Lung (tissue), 12 donors: Measurements from ENCODE around the gene ANKHD1. TPM values are rescaled to one million over a fixed set of nuclear protein-coding genes. Genes with fewer than 3 reads are reported as not detected.

Experiments used
- ATAC-seq: fragments of 200-7000 bp; cut with Tn5 transposase; one replicate; pipeline ENCODE4 v1.9.1; 2020; ENCODE audit warnings: moderate number of reproducible peaks; ENCODE audit not compliant: insufficient read depth, low FRiP score
- DNase-seq, 3 donors: peaks; one replicate each; pipeline ENCODE4 v3.0.0-alpha.2; 2013 to 2017
- H3K27ac ChIP-seq, 2 donors: one replicate each; pipeline ENCODE4 v1.5.1; 2013; ENCODE audit warnings: mild to moderate bottlenecking in 2 of 2, moderate library complexity in 2 of 2, control low read depth in 1 of 2, inconsistent platforms in 1 of 2, low read depth in 1 of 2, low read length in 1 of 2
- H3K27me3 ChIP-seq, 3 donors: one replicate each; pipeline ENCODE4 v1.5.1; 2013; ENCODE audit warnings: low read length in 2 of 3; ENCODE audit not compliant: control insufficient read depth in 3 of 3, insufficient read depth in 3 of 3
- H3K36me3 ChIP-seq, 4 donors: one replicate each; pipeline ENCODE4 v1.5.1; 2013; ENCODE audit warnings: low read length in 4 of 4, mild to moderate bottlenecking in 1 of 4, moderate library complexity in 1 of 4; ENCODE audit not compliant: control insufficient read depth in 4 of 4, insufficient read depth in 4 of 4
- H3K4me1 ChIP-seq, 5 donors: one replicate each; pipeline ENCODE4 v1.5.1; 2013; ENCODE audit warnings: low read length in 5 of 5, mild to moderate bottlenecking in 2 of 5, moderate library complexity in 1 of 5; ENCODE audit not compliant: control insufficient read depth in 5 of 5, insufficient read depth in 5 of 5
- H3K4me3 ChIP-seq: one replicate; pipeline ENCODE4 v1.5.1; 2013; ENCODE audit warnings: mild to moderate bottlenecking, control low read depth, moderate library complexity
- H3K9ac ChIP-seq, 2 donors: one replicate each; pipeline ENCODE4 v1.5.1; 2013; ENCODE audit warnings: low read length in 2 of 2, control low read depth in 1 of 2; ENCODE audit not compliant: insufficient read depth in 1 of 2
- H3K9me3 ChIP-seq, 4 donors: one replicate each; pipeline ENCODE4 v1.5.1; 2013; ENCODE audit warnings: low read length in 3 of 4, mild to moderate bottlenecking in 1 of 4, moderate library complexity in 1 of 4; ENCODE audit not compliant: control insufficient read depth in 4 of 4, insufficient read depth in 3 of 4
- WGBS, 2 donors: extraction: QIAGEN DNeasy Blood & Tissue Kit; methylation state at CpG; one replicate each; pipeline ENCODE4 v1.1.7; 2013; 5-methylcytosine and 5-hydroxymethylcytosine counted together
- polyA plus RNA-seq, 2 donors: library from polyadenylated mRNA; stranded (reverse); fragments of 200-250 nt; gene quantifications; one replicate each; pipeline ENCODE4 v1.2.1, GENCODE V29; 2013
- total RNA-seq, 2 donors: library from RNA; depleted of rRNA in 1 of 2; stranded (reverse); fragments of >200 nt in 1 of 2; gene quantifications; one replicate each; pipeline ENCODE4 v1.2.1, GENCODE V29; 2014 to 2021
- TF ChIP-seq, protein P1 (sequence below): IDR thresholded peaks from 2 replicates; pipeline ENCODE4 v1.5.1; 2012; ENCODE audit warnings: mild to moderate bottlenecking; ENCODE audit errors: control extremely low read depth, extremely low read depth
- donor health status: control.
- donor health status: control.
- donor health status: Bipolar disorder and iron deficiency.
- donor health status: healthy.
- donor health status: DM: yes; HTN: yes; CAD: no.

The ANKHD1 gene
- total and polyA plus RNA-seq, 4 donors = 53.0 to 200 (median 90.8) TPM

GRCh38 chr5:140563596-140563995, 162.0 kb downstream of the ANKHD1 start:
- H3K9ac ChIP-seq = peak overlapping the region; percentile 15 to 35
- 65 to 81% methylated on average over 8 of the region's 8 CpGs for WGBS, 2 donors
- no peaks in the 10 kb centered on the region for H3K27me3 ChIP-seq
- TF ChIP-seq, protein P1, sequence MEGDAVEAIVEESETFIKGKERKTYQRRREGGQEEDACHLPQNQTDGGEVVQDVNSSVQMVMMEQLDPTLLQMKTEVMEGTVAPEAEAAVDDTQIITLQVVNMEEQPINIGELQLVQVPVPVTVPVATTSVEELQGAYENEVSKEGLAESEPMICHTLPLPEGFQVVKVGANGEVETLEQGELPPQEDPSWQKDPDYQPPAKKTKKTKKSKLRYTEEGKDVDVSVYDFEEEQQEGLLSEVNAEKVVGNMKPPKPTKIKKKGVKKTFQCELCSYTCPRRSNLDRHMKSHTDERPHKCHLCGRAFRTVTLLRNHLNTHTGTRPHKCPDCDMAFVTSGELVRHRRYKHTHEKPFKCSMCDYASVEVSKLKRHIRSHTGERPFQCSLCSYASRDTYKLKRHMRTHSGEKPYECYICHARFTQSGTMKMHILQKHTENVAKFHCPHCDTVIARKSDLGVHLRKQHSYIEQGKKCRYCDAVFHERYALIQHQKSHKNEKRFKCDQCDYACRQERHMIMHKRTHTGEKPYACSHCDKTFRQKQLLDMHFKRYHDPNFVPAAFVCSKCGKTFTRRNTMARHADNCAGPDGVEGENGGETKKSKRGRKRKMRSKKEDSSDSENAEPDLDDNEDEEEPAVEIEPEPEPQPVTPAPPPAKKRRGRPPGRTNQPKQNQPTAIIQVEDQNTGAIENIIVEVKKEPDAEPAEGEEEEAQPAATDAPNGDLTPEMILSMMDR = no peak
- peaks cover 5 to 32% (median 14%) of the 10 kb centered on the region in 5 donors for H3K4me1 ChIP-seq
- H3K36me3 ChIP-seq = peaks cover 0 to 33% (median 18%) of the 10 kb centered on the region in 4 donors
- no peak for DNase-seq
- no peaks in the 10 kb centered on the region for H3K9me3 ChIP-seq
- peak overlapping the region; percentile 76 to 95 for H3K27ac ChIP-seq
- no peak for ATAC-seq
- H3K4me3 ChIP-seq = peak overlapping the region; percentile 45

DNA sequence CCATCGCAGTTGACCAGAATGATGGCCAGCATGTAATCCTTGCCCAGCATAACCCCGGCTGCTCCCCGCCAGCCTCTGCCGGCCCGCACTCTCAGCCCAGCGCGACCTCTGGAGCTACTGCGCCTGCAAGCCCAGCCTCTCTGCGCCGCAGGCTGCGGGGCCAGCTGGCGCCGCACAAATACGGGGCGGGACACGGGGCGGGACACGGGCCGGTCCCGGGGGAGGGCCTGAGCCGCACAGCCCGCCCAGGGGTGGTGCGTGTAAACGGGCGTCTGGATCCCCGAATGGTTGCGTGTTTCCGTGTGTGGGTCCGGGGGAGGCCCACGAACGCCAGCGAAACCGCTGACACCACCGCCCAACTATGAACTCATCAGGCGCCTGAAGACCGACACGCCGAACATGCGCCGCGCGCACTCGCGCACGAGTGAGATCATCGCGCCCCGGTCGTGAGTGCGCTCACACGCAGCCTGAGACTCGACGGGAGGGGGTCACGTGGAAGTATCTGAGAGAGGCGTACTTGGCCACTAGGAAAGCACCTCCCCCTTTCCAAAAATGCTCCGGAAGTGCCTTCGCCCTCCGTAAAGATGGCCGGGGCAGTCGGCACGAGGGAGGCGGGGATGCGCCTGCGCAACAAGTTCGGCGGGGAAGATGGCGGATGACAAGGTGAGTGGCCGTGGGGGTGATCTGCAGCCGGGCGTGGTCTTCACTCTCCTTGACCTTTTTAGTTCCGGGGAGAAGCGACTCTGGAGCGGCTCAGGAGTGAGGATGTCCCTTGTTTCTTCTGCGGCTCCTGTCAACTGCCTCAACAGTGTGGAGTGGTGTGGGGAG, 162.8 kb downstream of the ANKHD1 start, which contains the start of the genes APBB3 and SLC35A4:
TSS of gene APBB3 (minus strand) at position 403 of the 828 bp plus-strand sequence. CDS start at position 50, 353 bp downstream.
TSS of gene SLC35A4 (plus strand) at position 633 of the 828 bp plus-strand sequence. CDS start 2,342 bp downstream, outside the sequence.
- H3K9me3 ChIP-seq = no peaks in the 10 kb centered on the region
- H3K9ac ChIP-seq = peak within 1 kb of the TSS; percentile 35 to 81
- no peaks in the 10 kb centered on the region for H3K27me3 ChIP-seq
- TF ChIP-seq, protein P1 = no peak
- ATAC-seq (peak; percentile 92), DNase-seq (peak; percentile 97 to 99 (median 98))
- peak within 1 kb of the TSS; percentile 76 to 95 for H3K27ac ChIP-seq
- peak within 1 kb of the TSS; percentile 81 for H3K4me3 ChIP-seq
- 0 to 1% methylated on average over 69 to 74 of the region's 74 CpGs for WGBS, 2 donors
- peaks cover 5 to 34% (median 14%) of the 10 kb centered on the region in 5 donors for H3K4me1 ChIP-seq
- H3K36me3 ChIP-seq = peaks cover 0 to 34% (median 18%) of the 10 kb centered on the region in 4 donors

DNA sequence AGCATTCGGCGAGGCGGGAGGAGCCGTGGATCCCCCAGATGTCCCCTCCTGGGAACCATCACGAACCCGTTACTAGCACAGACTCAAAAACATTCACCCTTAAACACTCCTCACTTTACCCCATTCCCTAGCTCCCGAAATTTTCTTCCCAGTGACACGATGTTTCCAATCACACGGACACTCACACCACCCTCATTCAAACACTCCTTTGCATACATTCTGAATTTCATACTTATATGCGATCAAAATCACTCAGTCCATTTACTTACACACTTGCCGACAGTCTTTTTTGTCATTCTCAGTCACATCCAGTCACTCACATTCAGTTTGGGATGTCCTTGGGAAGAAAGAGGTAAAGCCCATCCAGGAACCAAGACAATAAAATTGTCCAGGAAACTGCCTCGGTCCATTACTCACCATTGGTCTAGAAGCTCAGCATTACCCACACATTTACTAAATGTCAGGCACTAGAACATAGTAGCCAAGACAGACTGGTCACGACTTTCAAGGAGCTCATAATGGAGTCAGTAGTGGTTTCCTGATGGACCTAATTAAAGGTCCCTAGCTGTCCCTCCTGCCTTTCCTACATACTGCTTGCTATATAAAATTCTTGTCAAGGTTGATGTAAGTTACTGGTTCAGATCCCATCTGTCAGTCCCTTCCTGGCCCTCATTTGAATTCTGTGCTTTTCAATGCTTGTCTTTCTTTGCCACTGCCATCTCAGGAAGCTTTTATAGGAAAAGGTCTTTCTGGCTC, 163.6 kb downstream of the ANKHD1 start:
- no peak for ATAC-seq
- peaks cover 5 to 38% (median 14%) of the 10 kb centered on the region in 5 donors for H3K4me1 ChIP-seq
- no peak for DNase-seq
- 5 to 12% methylated on average over 13 of the region's 13 CpGs for WGBS, 2 donors
- H3K27me3 ChIP-seq = no peaks in the 10 kb centered on the region
- H3K9me3 ChIP-seq = no peaks in the 10 kb centered on the region
- peak overlapping the region; percentile 76 to 95 for H3K27ac ChIP-seq
- TF ChIP-seq, protein P1 = no peak
- H3K4me3 ChIP-seq = peak overlapping the region; percentile 81
- peaks cover 0 to 34% (median 18%) of the 10 kb centered on the region in 4 donors for H3K36me3 ChIP-seq
- H3K9ac ChIP-seq = peak overlapping the region; percentile 35 to 81
